OCI-LY7 (cell line): ENCODE results near the gene PRDM5.

Experiments used
- EZH2phosphoT487 ChIP-seq: fragments of 200-600 bp; sonication (generic); IDR thresholded peaks from 2 replicates; pipeline ENCODE4 v1.6.1; 2018; ENCODE audit warnings: low read depth, borderline replicate concordance, mild to moderate bottlenecking, mixed run types, antibody characterized with exemption, low read length, moderate library complexity, mixed read lengths
- TF ChIP-seq, protein P1 (sequence below): fragments of 200-600 bp; sonication (generic); conservative IDR thresholded peaks from 2 replicates; pipeline ENCODE4 v1.5.1; 2014; ENCODE audit warnings: mild to moderate bottlenecking, antibody characterized with exemption, low read length, moderate library complexity, mixed read lengths

DNA sequence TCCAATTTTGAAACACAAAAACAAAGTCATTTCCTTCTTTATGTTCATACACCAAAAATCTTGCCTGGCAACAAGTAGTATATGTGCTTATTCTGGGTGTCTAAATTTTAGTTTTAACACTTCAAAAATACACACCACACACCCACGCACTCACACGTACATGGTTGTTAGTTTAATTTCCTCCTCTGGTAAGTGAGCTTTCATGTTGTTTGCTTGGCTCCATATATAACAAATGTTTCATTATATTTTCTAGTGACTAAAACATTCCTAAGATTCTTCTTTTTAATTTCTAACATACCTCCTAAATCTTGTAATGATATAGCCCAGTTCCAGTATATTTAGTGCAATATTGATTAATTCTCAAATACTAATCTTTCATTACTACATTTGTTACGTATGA lies 80.9 kb downstream of the PRDM5 start:
- TF ChIP-seq, protein P1, sequence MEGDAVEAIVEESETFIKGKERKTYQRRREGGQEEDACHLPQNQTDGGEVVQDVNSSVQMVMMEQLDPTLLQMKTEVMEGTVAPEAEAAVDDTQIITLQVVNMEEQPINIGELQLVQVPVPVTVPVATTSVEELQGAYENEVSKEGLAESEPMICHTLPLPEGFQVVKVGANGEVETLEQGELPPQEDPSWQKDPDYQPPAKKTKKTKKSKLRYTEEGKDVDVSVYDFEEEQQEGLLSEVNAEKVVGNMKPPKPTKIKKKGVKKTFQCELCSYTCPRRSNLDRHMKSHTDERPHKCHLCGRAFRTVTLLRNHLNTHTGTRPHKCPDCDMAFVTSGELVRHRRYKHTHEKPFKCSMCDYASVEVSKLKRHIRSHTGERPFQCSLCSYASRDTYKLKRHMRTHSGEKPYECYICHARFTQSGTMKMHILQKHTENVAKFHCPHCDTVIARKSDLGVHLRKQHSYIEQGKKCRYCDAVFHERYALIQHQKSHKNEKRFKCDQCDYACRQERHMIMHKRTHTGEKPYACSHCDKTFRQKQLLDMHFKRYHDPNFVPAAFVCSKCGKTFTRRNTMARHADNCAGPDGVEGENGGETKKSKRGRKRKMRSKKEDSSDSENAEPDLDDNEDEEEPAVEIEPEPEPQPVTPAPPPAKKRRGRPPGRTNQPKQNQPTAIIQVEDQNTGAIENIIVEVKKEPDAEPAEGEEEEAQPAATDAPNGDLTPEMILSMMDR: no peak
- no peak for TF ChIP-seq EZH2phosphoT487
